AG09309 (cell line): Measurements from ENCODE around the gene PADI3.

Experiments used
- DNase-seq: peaks from one replicate; pipeline ENCODE4 v3.0.0-alpha.2; 2010; ENCODE audit warnings: low read depth
- H3K4me3 ChIP-seq: 2 replicates; pipeline ENCODE4 v1.5.1; 2011; ENCODE audit warnings: mild to moderate bottlenecking, low read depth, low read length, moderate library complexity; ENCODE audit not compliant: control insufficient read depth
- CTCF ChIP-seq: IDR thresholded peaks from 2 replicates; pipeline ENCODE4 v1.5.1; 2011; ENCODE audit warnings: mild to moderate bottlenecking, low read depth, low read length, inconsistent platforms; ENCODE audit not compliant: insufficient read depth, control insufficient read depth; ENCODE audit errors: missing control alignments

Gene PADI3

GRCh38 chr1:17215545-17215890 is 33.4 kb upstream of the PADI3 start:
- DNase-seq = no peak
- TF ChIP-seq CTCF = no peak
- no peak overlapping the region for H3K4me3 ChIP-seq

- no peak for DNase-seq
- TF ChIP-seq CTCF = no peak
- H3K4me3 ChIP-seq = no peak overlapping the region
Measured at GRCh38 chr1:17216078-17216477, 32.8 kb upstream of the PADI3 start.

- no peak for TF ChIP-seq CTCF
- H3K4me3 ChIP-seq = no peak overlapping the region
- no peak for DNase-seq
Measured at GRCh38 chr1:17217607-17218006, 31.3 kb upstream of the PADI3 start.

GRCh38 chr1:17218939-17219338 is 30.0 kb upstream of the PADI3 start:
- no peak overlapping the region for H3K4me3 ChIP-seq
- DNase-seq = no peak
- TF ChIP-seq CTCF = no peak

GRCh38 chr1:17220287-17220686 is 28.6 kb upstream of the PADI3 start:
- DNase-seq = no peak
- no peak overlapping the region for H3K4me3 ChIP-seq
- TF ChIP-seq CTCF = no peak

GRCh38 chr1:17222557-17222956 is 26.3 kb upstream of the PADI3 start:
- TF ChIP-seq CTCF = no peak
- H3K4me3 ChIP-seq = no peak overlapping the region
- no peak for DNase-seq

- DNase-seq = no peak
- TF ChIP-seq CTCF = no peak
Measured at GRCh38 chr1:17224434-17224833, 24.5 kb upstream of the PADI3 start.

More at GRCh38 chr1:17224434-17224833, 24.5 kb upstream of the PADI3 start:
- H3K4me3 ChIP-seq = no peak overlapping the region
